OCI-LY1 (cell line): ENCODE measurements around the gene MCTP1.

ENCODE experiments used
- H2AFZ ChIP-seq: fragments of 200-600 bp; sonication (generic), shearing (Covaris generic); 2 replicates; pipeline ENCODE4 v1.6.0; 2014; ENCODE audit warnings: antibody characterized with exemption, mild to moderate bottlenecking, low read length
- H3F3A ChIP-seq: fragments of 200-600 bp; sonication (generic), shearing (Covaris generic); 2 replicates; pipeline ENCODE4 v1.6.0; 2014; ENCODE audit warnings: mild to moderate bottlenecking, antibody characterized with exemption, low read length, moderate library complexity; ENCODE audit not compliant: insufficient read depth
- H3K27ac ChIP-seq: fragments of 200-600 bp; sonication (generic); 2 replicates; pipeline ENCODE4 v1.5.1; 2014; ENCODE audit warnings: low read length, mixed run types, mild to moderate bottlenecking, low read depth; ENCODE audit not compliant: poor library complexity, severe bottlenecking
- H3K27me3 ChIP-seq: fragments of 200-600 bp; sonication (generic); 2 replicates; pipeline ENCODE4 v1.6.0; 2014; ENCODE audit warnings: antibody characterized with exemption, mild to moderate bottlenecking, low read length, moderate library complexity; ENCODE audit not compliant: insufficient read depth
- H3K36me3 ChIP-seq: fragments of 200-600 bp; sonication (generic); 2 replicates; pipeline ENCODE4 v1.6.1; 2014; ENCODE audit warnings: mild to moderate bottlenecking, antibody characterized with exemption, low read length, moderate library complexity, mixed read lengths; ENCODE audit not compliant: insufficient read depth
- H3K4me1 ChIP-seq: fragments of 200-600 bp; sonication (generic); 2 replicates; pipeline ENCODE4 v1.5.1; 2014; ENCODE audit warnings: mild to moderate bottlenecking, low read length, moderate library complexity; ENCODE audit not compliant: insufficient read depth, severe bottlenecking
- H3K4me2 ChIP-seq: fragments of 200-600 bp; sonication (generic), shearing (Covaris generic); 2 replicates; pipeline ENCODE4 v1.6.1; 2014; ENCODE audit warnings: low read length
- H3K4me3 ChIP-seq: fragments of 200-600 bp; sonication (generic); 2 replicates; pipeline ENCODE4 v1.5.1; 2014; ENCODE audit warnings: low read length, low read depth, mild to moderate bottlenecking, mixed read lengths; ENCODE audit not compliant: poor library complexity, severe bottlenecking
- H3K79me2 ChIP-seq: fragments of 200-600 bp; shearing (Covaris generic); 2 replicates; pipeline ENCODE4 v1.6.1; 2016; ENCODE audit warnings: mixed run types, low read length, mixed read lengths; ENCODE audit not compliant: insufficient read depth
- H3K9ac ChIP-seq: fragments of 200-600 bp; sonication (generic), shearing (Covaris generic); 2 replicates; pipeline ENCODE4 v1.6.1; 2014; ENCODE audit warnings: mild to moderate bottlenecking, low read length, mixed read lengths
- H3K9me2 ChIP-seq: fragments of 200-600 bp; sonication (generic), shearing (Covaris generic); 2 replicates; pipeline ENCODE4 v1.6.1; 2014; ENCODE audit warnings: low read depth, mild to moderate bottlenecking, low read length, mixed read lengths
- H3K9me3 ChIP-seq: fragments of 200-600 bp; shearing (Covaris generic); 2 replicates; pipeline ENCODE4 v1.6.1; 2014; ENCODE audit warnings: low read length, mixed read lengths
- H4K20me1 ChIP-seq: fragments of 200-600 bp; sonication (generic), shearing (Covaris generic); 2 replicates; pipeline ENCODE4 v1.6.0; 2016; ENCODE audit warnings: mild to moderate bottlenecking, low read length; ENCODE audit not compliant: insufficient read depth
- EZH2 ChIP-seq: fragments of 200-600 bp; sonication (generic), shearing (Covaris generic); IDR thresholded peaks from 2 replicates; pipeline ENCODE4 v1.8.0; 2017; ENCODE audit warnings: borderline replicate concordance, mixed run types, mild to moderate bottlenecking, antibody characterized with exemption, low read length, moderate library complexity, mixed read lengths
- TF ChIP-seq, protein P1 (sequence below): fragments of 200-600 bp; sonication (generic), shearing (Covaris generic); IDR thresholded peaks from 2 replicates; pipeline ENCODE4 v1.5.1; 2017; ENCODE audit warnings: mild to moderate bottlenecking, antibody characterized with exemption, low read length, moderate library complexity, mixed read lengths

The MCTP1 gene

DNA sequence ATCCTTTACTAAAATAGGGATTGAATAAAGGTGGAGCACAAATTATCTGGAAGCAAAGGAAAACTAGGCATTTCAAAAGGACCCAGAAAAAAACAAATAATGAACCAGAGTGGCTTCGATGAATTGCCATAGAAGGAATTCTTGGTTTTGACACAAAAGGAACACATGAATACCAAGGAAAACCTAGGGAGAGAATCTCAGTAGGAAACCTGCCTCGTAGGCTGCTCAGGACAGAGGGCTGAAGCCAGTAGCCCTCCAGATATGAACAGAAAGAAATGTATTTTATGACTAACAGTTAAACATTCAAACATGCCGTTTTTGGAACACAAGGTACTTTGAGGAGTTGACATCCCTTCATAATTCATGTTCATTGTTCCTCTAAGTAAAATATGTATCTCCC, 420.9 kb downstream of the MCTP1 start:
- Histone ChIP-seq H4K20me1 (no peaks in the 10 kb centered on the region), H3K4me2 (no peak overlapping the region), H3K9me2 (no peaks in the 10 kb centered on the region), H3K79me2 (no peaks in the 10 kb centered on the region), H3K27me3 (no peaks in the 10 kb centered on the region), H3K9ac (no peak overlapping the region), H3K36me3 (no peaks in the 10 kb centered on the region), H3K9me3 (no peaks in the 10 kb centered on the region), H2AFZ (no peak overlapping the region), H3K4me3 (no peak overlapping the region), H3F3A (no peaks in the 10 kb centered on the region), H3K27ac (no peak overlapping the region), H3K4me1 (peaks cover 5% of the 10 kb centered on the region)
- no peak for TF ChIP-seq EZH2
- TF ChIP-seq, protein P1, sequence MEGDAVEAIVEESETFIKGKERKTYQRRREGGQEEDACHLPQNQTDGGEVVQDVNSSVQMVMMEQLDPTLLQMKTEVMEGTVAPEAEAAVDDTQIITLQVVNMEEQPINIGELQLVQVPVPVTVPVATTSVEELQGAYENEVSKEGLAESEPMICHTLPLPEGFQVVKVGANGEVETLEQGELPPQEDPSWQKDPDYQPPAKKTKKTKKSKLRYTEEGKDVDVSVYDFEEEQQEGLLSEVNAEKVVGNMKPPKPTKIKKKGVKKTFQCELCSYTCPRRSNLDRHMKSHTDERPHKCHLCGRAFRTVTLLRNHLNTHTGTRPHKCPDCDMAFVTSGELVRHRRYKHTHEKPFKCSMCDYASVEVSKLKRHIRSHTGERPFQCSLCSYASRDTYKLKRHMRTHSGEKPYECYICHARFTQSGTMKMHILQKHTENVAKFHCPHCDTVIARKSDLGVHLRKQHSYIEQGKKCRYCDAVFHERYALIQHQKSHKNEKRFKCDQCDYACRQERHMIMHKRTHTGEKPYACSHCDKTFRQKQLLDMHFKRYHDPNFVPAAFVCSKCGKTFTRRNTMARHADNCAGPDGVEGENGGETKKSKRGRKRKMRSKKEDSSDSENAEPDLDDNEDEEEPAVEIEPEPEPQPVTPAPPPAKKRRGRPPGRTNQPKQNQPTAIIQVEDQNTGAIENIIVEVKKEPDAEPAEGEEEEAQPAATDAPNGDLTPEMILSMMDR: no peak

DNA sequence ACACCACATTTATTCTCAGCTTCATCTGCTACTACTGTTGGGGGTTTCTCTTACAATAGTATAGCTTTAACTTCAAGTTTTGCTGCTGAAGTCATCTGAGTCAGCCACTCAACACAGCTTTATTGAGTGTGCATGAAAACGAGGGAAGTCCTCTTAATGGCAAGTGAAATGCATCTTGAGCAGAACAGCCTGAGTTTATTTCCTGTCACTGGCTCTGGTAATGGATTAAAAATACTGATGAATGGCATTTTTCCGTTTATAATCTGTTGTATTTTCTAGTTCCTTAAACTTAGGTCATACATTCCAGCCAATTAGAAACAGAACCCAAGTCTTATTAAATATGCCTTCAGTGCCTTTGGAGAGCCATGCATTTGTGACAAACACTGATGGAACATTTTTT, 427.8 kb downstream of the MCTP1 start:
- Histone ChIP-seq H3K4me3 (no peak overlapping the region), H3K36me3 (no peaks in the 10 kb centered on the region), H3K79me2 (no peaks in the 10 kb centered on the region), H3K9me3 (no peaks in the 10 kb centered on the region), H2AFZ (peak overlapping the region; percentile 2; the same call in 1 of the 2 replicates), H3K27ac (no peak overlapping the region), H3K27me3 (no peaks in the 10 kb centered on the region), H3K4me2 (no peak overlapping the region), H3K9ac (no peak overlapping the region), H3F3A (no peaks in the 10 kb centered on the region), H3K4me1 (peaks cover 34% of the 10 kb centered on the region), H4K20me1 (no peaks in the 10 kb centered on the region), H3K9me2 (no peaks in the 10 kb centered on the region)
- TF ChIP-seq, protein P1: no peak
- TF ChIP-seq EZH2: no peak

DNA sequence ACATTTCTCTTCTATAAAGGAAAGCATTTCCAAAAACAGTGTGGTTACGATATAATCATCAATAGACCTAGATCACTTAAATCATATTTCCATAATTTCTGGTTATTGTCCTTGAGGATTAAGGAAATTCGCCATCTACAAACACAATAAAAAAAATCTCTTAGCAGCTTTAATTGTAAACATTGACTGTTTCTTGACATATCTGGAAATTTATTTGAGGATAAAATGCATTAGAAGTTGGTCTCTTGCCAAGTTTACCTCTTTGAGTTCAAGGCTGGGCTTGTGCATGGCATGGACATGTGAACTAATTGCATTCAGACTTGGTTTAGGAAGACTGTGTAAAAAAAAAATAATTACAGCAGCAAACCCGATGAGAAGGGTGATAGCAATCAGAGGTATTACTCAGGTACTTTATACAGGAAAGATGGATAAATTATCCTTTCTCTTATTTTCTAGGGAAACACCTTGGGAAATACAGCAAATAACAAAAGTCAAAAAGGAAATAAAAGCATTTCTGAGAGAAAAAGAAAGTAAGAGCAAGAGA, 428.6 kb downstream of the MCTP1 start:
- no peaks in the 10 kb centered on the region for H3K9me2 ChIP-seq
- H3K9me3 ChIP-seq: no peaks in the 10 kb centered on the region
- peaks cover 41% of the 10 kb centered on the region for H3K4me1 ChIP-seq
- no peak overlapping the region for H3K4me3 ChIP-seq
- H3K79me2 ChIP-seq: no peaks in the 10 kb centered on the region
- TF ChIP-seq, protein P1: no peak
- TF ChIP-seq EZH2: no peak
- H3K36me3 ChIP-seq: no peaks in the 10 kb centered on the region
- H3K9ac ChIP-seq: no peak overlapping the region
- no peak overlapping the region for H3K27ac ChIP-seq
- no peaks in the 10 kb centered on the region for H3F3A ChIP-seq
- no peak overlapping the region for H2AFZ ChIP-seq
- H3K4me2 ChIP-seq: no peak overlapping the region
- no peaks in the 10 kb centered on the region for H4K20me1 ChIP-seq
- no peaks in the 10 kb centered on the region for H3K27me3 ChIP-seq
